HepG2 (cell line): ENCODE measurements around the gene CADM1. TPM values are rescaled to one million over a fixed set of nuclear protein-coding genes. Genes with fewer than 3 reads are reported as not detected.

Experiments used
- CENPT ChIP-seq: sonication (generic); formaldehyde crosslinking; IDR thresholded peaks from 2 replicates; pipeline ENCODE4 v1.8.0; 2022; ENCODE audit warnings: low read depth, mild to moderate bottlenecking, moderate library complexity, missing genetic modification reagents
- HNRNPL ChIP-seq: fragments of 200-400 bp; formaldehyde crosslinking; IDR thresholded peaks from 2 replicates; pipeline ENCODE4 v1.6.1; 2017; ENCODE audit warnings: mild to moderate bottlenecking, low read depth, low read length
- KAT8 ChIP-seq: IDR thresholded peaks from 2 replicates; pipeline ENCODE4 v1.6.1; 2016; ENCODE audit warnings: missing genetic modification reagents, missing compliant biosample characterization
- NCOA1 ChIP-seq: sonication (generic); formaldehyde crosslinking; IDR thresholded peaks from 2 replicates; pipeline ENCODE4 v1.9.0; 2021; ENCODE audit warnings: missing genetic modification reagents
- NR2F2 ChIP-seq: IDR thresholded peaks from 2 replicates; pipeline ENCODE4 v1.6.1; 2012; ENCODE audit warnings: low read depth, inconsistent platforms, borderline replicate concordance
- RBM39 ChIP-seq: fragments of 200-400 bp; formaldehyde crosslinking; IDR thresholded peaks from one replicate; pipeline ENCODE4 v1.6.1; 2018; ENCODE audit warnings: antibody characterized with exemption, mild to moderate bottlenecking, low read depth, low read length; ENCODE audit not compliant: poor library complexity, severe bottlenecking
- RFXANK ChIP-seq: IDR thresholded peaks from 2 replicates; pipeline ENCODE4 v1.6.1; 2016
- RXRB ChIP-seq: IDR thresholded peaks from 2 replicates; pipeline ENCODE4 v1.6.1; 2016; ENCODE audit warnings: borderline replicate concordance, missing genetic modification reagents, missing compliant biosample characterization
- SOX13 ChIP-seq, 3 experiments: fragments of 450-650 bp in 1 of 3; sonication (generic) in 1 of 3; formaldehyde crosslinking in 1 of 3; IDR thresholded peaks in 2 of 3; conservative IDR thresholded peaks in 1 of 3; 2 replicates each; pipeline versions ENCODE4 v1.5.0 to v1.6.1; 2016 to 2020; ENCODE audit warnings: antibody characterized with exemption in 1 of 3, mild to moderate bottlenecking in 1 of 3, missing compliant biosample characterization in 1 of 3, missing genetic modification reagents in 1 of 3, moderate library complexity in 1 of 3
- TBL1XR1 ChIP-seq: fragments of 150-350 bp; IDR thresholded peaks from 2 replicates; pipeline ENCODE4 v1.6.1; 2014; ENCODE audit warnings: borderline replicate concordance, low read length; ENCODE audit not compliant: partially characterized antibody
- ZNF383 ChIP-seq: sonication (generic); formaldehyde crosslinking; IDR thresholded peaks from 2 replicates; pipeline ENCODE4 v1.4.0; 2020; ENCODE audit warnings: missing genetic modification reagents, mild to moderate bottlenecking, borderline replicate concordance
- ZNF672 ChIP-seq: sonication (generic); formaldehyde crosslinking; IDR thresholded peaks from 2 replicates; pipeline ENCODE4 v1.8.1; 2022; ENCODE audit warnings: missing genetic modification reagents
- ZSCAN22 ChIP-seq: sonication (generic); formaldehyde crosslinking; IDR thresholded peaks from 2 replicates; pipeline ENCODE4 v1.4.0; 2020; ENCODE audit warnings: mild to moderate bottlenecking, missing genetic modification reagents
- polyA plus RNA-seq, 8 experiments: library from polyadenylated mRNA; depleted of rRNA in 3 of 8; stranded (reverse) in 7 of 8; unstranded in 1 of 8; fragments of >200 nt; fragmentation: Illumina TruSeq in 4 of 8; extraction: Trizol in 4 of 8; gene quantifications; 2 replicates each; pipeline versions ENCODE4 v1.2.1 to v1.2.3, GENCODE V29; 2011 to 2016; ENCODE audit warnings: low read depth in 4 of 8, missing spikeins in 1 of 8, mixed read lengths in 1 of 8; ENCODE audit not compliant: insufficient read depth in 1 of 8
- total RNA-seq, 5 experiments: library from RNA; depleted of rRNA; stranded (reverse); fragments of >200 nt; fragmentation: Illumina TruSeq; extraction: Trizol; gene quantifications; 2 replicates each; pipeline ENCODE4 v1.2.3, GENCODE V29; 2016; ENCODE audit warnings: low read depth in 1 of 5
- TF ChIP-seq, protein P1 (sequence below): sonication (generic); formaldehyde crosslinking; IDR thresholded peaks from 2 replicates; pipeline ENCODE4 v1.5.0; 2020; ENCODE audit warnings: mild to moderate bottlenecking, missing genetic modification reagents, borderline replicate concordance
- TF ChIP-seq, protein P2 (sequence below): sonication (generic); formaldehyde crosslinking; IDR thresholded peaks from 2 replicates; pipeline ENCODE4 v1.5.0; 2020; ENCODE audit warnings: mild to moderate bottlenecking, missing genetic modification reagents
- TF ChIP-seq, protein P3 (sequence below): sonication (generic); formaldehyde crosslinking; IDR thresholded peaks from 2 replicates; pipeline ENCODE4 v1.5.1; 2020; ENCODE audit warnings: mild to moderate bottlenecking, missing genetic modification reagents, moderate library complexity

The CADM1 gene
- total and polyA plus RNA-seq, 2 of the 13 experiments (the other 11 are each of a cell fraction or from before 2014, with no cell fraction given) = 71.3 to 122 TPM

DNA sequence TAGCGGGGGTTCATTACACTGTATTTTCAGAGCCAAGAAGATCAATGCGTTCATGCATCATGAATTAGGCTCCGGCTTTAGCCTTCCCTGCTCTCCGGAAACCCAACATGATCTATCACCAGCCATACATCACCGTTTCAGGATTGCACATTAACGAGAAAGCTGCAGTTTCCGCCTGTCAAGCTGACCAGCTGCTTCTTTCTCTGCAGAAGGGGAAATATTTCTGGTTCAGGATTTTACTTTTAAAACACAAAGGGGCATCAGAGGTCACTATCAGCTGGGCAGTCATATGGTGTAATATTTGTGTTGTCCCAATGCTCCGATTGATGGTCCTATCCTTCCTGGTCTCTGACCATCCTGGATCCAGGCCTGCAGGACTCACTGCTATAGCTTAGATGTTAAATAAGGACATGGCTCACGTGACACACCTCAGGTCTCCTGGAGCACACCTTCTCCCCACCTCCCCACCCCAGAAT lies 21.4 kb upstream of the CADM1 start (continued):
- TF ChIP-seq NR2F2 = peak; percentile 35; the same call in 1 of the 2 replicates
- TF ChIP-seq RBM39 = no peak
- no peak for TF ChIP-seq ZSCAN22 (CRISPR knock-in tag)
- TF ChIP-seq, protein P1, sequence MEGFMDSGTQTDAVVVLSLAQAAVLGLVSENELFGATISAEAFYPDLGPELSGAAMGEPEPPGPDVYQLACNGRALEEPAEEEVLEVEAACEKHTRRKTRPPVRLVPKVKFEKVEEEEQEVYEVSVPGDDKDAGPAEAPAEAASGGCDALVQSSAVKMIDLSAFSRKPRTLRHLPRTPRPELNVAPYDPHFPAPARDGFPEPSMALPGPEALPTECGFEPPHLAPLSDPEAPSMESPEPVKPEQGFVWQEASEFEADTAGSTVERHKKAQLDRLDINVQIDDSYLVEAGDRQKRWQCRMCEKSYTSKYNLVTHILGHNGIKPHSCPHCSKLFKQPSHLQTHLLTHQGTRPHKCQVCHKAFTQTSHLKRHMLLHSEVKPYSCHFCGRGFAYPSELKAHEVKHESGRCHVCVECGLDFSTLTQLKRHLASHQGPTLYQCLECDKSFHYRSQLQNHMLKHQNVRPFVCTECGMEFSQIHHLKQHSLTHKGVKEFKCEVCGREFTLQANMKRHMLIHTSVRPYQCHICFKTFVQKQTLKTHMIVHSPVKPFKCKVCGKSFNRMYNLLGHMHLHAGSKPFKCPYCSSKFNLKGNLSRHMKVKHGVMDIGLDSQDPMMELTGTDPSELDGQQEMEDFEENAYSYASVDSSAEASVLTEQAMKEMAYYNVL = no peak
- TF ChIP-seq HNRNPL = no peak
- TF ChIP-seq SOX13 (IDR thresholded peaks at IDR 0.05) = no peak
- 0 out of 4 replicates have a peak, but pooled peaks of 1 of the 2 experiments have one; percentile 22 for TF ChIP-seq SOX13 (CRISPR knock-in tag; conservative IDR thresholded peaks at IDR 0.05 in 1 of 2, IDR thresholded peaks at IDR 0.05 in 1 of 2)
- TF ChIP-seq, protein P2, sequence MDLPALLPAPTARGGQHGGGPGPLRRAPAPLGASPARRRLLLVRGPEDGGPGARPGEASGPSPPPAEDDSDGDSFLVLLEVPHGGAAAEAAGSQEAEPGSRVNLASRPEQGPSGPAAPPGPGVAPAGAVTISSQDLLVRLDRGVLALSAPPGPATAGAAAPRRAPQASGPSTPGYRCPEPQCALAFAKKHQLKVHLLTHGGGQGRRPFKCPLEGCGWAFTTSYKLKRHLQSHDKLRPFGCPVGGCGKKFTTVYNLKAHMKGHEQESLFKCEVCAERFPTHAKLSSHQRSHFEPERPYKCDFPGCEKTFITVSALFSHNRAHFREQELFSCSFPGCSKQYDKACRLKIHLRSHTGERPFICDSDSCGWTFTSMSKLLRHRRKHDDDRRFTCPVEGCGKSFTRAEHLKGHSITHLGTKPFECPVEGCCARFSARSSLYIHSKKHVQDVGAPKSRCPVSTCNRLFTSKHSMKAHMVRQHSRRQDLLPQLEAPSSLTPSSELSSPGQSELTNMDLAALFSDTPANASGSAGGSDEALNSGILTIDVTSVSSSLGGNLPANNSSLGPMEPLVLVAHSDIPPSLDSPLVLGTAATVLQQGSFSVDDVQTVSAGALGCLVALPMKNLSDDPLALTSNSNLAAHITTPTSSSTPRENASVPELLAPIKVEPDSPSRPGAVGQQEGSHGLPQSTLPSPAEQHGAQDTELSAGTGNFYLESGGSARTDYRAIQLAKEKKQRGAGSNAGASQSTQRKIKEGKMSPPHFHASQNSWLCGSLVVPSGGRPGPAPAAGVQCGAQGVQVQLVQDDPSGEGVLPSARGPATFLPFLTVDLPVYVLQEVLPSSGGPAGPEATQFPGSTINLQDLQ (CRISPR knock-in tag) = no peak
- 0 out of 2 replicates have a peak, but pooled peaks have one; percentile 23 for TF ChIP-seq KAT8 (CRISPR knock-in tag)
- peak; percentile 89 for TF ChIP-seq RXRB (CRISPR knock-in tag)
- no peak for TF ChIP-seq RFXANK (CRISPR knock-in tag)
- TF ChIP-seq ZNF672 = no peak
- TF ChIP-seq CENPT (CRISPR knock-in tag) = no peak
- TF ChIP-seq, protein P3, sequence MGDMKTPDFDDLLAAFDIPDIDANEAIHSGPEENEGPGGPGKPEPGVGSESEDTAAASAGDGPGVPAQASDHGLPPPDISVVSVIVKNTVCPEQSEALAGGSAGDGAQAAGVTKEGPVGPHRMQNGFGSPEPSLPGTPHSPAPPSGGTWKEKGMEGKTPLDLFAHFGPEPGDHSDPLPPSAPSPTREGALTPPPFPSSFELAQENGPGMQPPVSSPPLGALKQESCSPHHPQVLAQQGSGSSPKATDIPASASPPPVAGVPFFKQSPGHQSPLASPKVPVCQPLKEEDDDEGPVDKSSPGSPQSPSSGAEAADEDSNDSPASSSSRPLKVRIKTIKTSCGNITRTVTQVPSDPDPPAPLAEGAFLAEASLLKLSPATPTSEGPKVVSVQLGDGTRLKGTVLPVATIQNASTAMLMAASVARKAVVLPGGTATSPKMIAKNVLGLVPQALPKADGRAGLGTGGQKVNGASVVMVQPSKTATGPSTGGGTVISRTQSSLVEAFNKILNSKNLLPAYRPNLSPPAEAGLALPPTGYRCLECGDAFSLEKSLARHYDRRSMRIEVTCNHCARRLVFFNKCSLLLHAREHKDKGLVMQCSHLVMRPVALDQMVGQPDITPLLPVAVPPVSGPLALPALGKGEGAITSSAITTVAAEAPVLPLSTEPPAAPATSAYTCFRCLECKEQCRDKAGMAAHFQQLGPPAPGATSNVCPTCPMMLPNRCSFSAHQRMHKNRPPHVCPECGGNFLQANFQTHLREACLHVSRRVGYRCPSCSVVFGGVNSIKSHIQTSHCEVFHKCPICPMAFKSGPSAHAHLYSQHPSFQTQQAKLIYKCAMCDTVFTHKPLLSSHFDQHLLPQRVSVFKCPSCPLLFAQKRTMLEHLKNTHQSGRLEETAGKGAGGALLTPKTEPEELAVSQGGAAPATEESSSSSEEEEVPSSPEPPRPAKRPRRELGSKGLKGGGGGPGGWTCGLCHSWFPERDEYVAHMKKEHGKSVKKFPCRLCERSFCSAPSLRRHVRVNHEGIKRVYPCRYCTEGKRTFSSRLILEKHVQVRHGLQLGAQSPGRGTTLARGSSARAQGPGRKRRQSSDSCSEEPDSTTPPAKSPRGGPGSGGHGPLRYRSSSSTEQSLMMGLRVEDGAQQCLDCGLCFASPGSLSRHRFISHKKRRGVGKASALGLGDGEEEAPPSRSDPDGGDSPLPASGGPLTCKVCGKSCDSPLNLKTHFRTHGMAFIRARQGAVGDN (CRISPR knock-in tag) = no peak
- TF ChIP-seq NCOA1 = no peak
- no peak for TF ChIP-seq ZNF383 (CRISPR knock-in tag)
- no peak for TF ChIP-seq TBL1XR1
- TF ChIP-seq, all 625 proteins: peak for 49
